ENCODE results near the gene PHACTR2.

GRCh38 chr6:143753678-143754077 lies 75.9 kb downstream of the PHACTR2 start:
- TF ChIP-seq CTCF (IDR thresholded peaks at IDR 0.05; ENCODE audit: insufficient read depth, low read length) (no peak), POLR2AphosphoS5 (IDR thresholded peaks at IDR 0.05; ENCODE audit: low read depth) (no peak), REST (IDR thresholded peaks at IDR 0.05; ENCODE audit: insufficient replicate concordance, low read depth) (no peak), GABPA (IDR thresholded peaks at IDR 0.05; ENCODE audit: low read depth) (no peak), SPI1 (IDR thresholded peaks at IDR 0.05; ENCODE audit: borderline replicate concordance, low read depth) (no peak)

Measured in HL-60 (cell line).